SW480 (cell line): ENCODE data around the gene SGPP1.
"Not testable (repeated sequence)": the region's sequence is repeated elsewhere in the genome, so short reads cannot be mapped to it uniquely, and the experiment has no call there.

ENCODE experiments used
- DNase-seq: peaks from one replicate; pipeline ENCODE4 v3.0.0-alpha.2; 2016; ENCODE audit warnings: low spot score

Gene SGPP1

DNA sequence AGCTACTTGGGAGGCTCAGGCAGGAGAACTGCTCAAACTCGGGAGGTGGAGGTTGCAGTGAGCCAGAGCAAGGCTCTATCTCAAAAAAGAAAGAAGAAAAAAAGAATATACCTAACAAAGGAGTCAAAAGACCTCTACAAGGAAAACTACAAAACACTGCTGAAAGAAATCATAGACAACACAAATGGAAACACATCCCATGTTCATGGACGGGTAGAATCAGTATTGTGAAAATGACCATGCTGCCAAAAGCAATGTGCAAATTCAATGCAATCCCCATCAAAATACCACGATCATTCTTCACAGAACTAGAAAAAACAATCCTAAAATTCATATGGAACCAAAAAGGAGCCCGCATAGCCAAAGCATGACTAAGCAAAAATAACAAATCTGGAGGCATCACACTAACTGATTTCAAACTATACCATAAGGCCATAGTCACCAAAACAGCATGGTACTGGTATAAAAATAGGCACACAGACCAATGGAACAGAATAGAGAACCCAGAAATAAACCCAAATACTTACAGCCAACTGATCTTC lies 91.7 kb downstream of the SGPP1 start:
- DNase-seq: not testable (repeated sequence)
